ENCODE data around the gene NCAPG2.

NCAPG2 gene

DNA sequence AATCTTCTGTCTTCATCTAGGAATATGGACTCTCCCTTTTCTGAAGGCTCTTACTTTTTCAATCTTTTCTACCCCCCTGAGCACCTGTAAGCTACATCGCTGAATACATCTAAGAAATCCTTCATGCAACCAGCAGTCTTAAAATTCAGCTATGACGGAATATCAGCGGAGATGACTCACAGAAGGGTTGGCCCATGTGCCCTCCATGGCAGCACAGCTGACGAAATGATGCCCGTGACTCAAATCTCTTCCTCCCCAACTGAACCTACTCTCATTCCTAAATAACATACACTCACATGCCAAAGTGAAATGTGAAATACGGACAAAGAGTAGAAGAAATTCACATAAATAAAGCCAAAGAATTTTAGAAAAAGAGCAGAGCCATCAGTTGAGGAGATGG lies 30.3 kb upstream of the NCAPG2 start:
- DNase-seq (ENCODE audit: low read depth in 2 of 2), result no peak

- no peak for DNase-seq (ENCODE audit: low read depth in 2 of 2)
Measured at GRCh38 chr7:158733775-158734494, 29.3 kb upstream of the NCAPG2 start.

GRCh38 chr7:158733220-158733519 lies 28.6 kb upstream of the NCAPG2 start:
- no peak for DNase-seq (ENCODE audit: low read depth in 2 of 2)

GRCh38 chr7:158732494-158733219 lies 28.1 kb upstream of the NCAPG2 start:
- no peak for DNase-seq (ENCODE audit: low read depth in 2 of 2)

DNA sequence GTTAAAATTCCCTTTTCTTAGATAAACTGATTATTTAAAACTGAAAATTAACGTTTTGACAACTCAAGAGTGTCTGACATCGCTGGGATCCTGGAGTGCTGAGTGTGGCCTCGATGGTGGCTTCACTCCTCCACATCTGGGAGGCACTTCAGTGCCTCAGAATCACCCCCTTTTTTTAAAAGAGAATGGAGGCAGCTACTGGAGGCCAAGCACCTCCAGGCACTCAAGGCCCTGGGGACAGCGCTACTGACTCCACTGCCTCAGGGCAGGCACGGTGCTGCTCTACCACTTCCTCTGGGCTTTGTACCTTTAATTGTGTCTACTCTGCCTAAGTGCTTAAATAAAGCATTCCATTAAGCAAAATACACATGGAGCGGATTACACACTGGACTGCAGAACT lies 27.2 kb upstream of the NCAPG2 start:
- no peak for DNase-seq (ENCODE audit: low read depth in 2 of 2)

DNA sequence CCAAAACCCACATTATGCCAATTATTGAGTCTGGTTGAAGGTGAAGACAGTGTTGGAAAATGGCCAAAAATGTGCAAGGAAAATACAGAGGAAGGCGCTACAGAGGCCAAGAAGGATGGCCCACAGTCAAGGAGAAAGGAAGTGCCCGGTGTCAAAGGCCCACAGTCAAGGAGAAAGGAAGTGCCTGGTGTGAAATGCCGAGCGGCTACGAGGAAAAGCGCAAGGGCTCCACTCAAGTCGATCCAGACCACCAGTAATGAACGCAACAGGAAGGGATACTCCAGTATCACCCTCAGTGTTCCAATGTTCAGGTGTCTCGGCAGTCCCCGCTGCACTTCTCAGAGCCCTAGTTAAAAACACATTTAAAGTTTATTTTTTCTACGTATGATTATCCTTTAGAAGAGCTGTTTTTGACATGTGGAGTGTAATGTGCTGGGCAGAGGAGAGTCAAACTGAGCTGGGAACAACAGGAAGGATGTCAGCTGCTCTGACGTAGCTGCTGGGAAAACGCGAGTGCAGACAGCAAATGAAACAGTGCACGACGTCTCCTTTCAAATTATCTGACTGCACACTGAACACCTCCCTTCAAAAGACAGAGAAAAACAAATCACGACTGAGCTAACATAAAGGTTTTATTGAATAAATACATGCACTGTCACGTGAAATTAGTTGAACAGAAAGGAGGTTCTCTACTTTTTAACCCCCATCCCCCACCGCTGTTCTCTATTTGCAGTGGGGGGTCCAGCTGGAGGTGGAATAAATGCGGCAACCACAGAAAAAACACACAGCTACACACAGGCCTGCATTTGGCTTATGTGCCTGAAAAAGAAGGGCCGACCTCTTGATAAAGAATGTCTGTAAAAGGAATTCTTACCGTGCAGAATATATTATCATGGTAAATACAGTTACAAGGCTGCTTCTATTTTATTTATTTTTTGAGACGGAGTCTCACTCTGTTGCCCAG lies 26.1 kb upstream of the NCAPG2 start:
- no peak for DNase-seq (ENCODE audit: low read depth in 2 of 2)

DNA sequence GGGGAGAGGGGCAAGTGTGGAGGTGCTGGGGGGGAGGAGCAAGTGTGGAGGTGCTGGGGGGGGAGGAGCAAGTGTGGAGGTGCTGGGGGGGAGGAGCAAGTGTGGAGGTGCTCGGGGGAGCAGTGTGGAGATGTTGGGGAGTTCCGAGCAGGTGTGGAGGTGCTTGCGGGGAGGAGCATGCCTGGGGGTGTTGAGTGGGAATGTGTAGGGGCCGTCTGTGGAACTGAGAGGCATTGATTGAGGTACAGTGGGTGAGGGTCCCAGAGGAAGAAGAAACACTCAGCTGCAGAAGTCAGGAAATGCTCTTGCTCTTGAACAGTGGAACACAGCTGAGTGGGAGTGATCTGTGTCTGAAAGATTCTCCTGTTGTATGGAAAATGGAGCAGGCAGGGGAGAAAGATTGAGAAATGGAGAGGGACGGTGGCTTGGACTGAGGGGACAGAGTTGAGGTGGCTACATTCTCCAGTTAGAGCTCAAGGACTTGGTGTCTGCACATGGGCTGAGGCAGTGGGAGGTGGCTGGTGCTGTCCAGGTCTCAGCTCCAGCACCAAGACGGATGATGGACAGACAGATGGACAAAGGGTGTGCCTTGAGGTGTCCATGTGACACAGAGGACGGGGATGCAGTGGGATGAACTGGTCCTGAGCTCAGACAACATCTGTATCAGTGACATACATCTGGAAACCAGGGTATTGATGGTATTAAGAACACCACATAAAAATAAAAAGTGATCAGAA lies 25.2 kb upstream of the NCAPG2 start:
- no peak for DNase-seq (ENCODE audit: low read depth in 2 of 2)

DNA sequence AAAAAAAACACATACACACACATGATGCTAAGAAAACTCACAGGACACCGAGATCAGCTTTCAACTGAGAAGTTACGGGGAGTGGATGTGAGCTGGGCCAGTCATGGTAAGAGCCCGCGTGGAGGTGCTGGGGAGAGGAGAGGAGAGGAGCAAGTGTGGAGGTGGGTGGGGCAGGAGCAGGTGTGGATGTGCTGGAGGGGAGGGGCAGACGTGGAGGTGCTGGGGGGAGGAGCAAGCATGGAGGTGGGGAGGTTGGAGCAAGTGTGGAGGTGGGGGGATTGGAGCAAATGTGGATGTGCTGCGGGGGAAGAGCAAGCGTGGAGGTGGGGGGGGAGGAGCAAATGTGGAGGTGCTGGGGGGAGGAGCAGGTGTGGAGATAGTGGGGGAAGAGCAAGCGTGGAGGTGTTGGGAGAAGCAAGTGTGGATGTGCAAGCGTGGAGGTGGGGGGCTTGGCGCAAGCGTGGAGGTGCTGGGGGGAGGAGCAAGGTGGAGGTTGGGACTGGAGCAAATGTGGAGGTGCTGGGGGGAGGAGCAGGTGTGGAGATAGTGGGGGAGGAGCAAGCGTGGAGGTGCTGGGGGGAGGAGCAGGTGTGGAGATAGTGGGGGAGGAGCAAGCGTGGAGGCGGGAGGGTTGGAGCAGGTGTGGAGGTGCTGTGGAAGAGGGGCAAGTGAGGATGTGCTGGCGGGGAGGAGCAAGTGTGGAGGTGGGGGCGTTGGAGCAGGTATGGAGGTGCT lies 24.5 kb upstream of the NCAPG2 start:
- no peak for DNase-seq (ENCODE audit: low read depth in 2 of 2)

DNA sequence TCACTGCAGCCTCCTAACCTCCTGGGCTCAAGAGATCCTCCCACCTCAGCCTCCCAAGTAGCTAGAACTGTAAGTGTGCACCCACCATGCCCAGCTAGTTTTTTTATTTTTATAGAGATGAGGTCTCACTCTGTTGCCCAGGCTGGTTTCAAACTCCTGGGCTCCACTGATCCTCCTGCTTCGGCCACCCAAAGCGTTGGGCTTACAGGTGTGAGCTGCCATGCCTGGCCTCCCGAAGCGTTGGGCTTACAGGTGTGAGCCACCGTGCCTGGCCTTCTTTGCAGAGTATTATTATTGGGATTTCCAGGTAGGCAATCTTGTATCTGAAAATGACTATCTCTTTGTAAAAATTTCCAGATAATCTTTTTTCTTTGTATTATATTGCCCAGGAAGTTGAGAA lies 23.1 kb upstream of the NCAPG2 start:
- no peak for DNase-seq (ENCODE audit: low read depth in 2 of 2)

GRCh38 chr7:158726277-158726807 lies 21.7 kb upstream of the NCAPG2 start:
- DNase-seq (ENCODE audit: low read depth in 2 of 2), result no peak

GRCh38 chr7:158725506-158725800 lies 20.8 kb upstream of the NCAPG2 start:
- no peak for DNase-seq (ENCODE audit: low read depth in 2 of 2)

DNA sequence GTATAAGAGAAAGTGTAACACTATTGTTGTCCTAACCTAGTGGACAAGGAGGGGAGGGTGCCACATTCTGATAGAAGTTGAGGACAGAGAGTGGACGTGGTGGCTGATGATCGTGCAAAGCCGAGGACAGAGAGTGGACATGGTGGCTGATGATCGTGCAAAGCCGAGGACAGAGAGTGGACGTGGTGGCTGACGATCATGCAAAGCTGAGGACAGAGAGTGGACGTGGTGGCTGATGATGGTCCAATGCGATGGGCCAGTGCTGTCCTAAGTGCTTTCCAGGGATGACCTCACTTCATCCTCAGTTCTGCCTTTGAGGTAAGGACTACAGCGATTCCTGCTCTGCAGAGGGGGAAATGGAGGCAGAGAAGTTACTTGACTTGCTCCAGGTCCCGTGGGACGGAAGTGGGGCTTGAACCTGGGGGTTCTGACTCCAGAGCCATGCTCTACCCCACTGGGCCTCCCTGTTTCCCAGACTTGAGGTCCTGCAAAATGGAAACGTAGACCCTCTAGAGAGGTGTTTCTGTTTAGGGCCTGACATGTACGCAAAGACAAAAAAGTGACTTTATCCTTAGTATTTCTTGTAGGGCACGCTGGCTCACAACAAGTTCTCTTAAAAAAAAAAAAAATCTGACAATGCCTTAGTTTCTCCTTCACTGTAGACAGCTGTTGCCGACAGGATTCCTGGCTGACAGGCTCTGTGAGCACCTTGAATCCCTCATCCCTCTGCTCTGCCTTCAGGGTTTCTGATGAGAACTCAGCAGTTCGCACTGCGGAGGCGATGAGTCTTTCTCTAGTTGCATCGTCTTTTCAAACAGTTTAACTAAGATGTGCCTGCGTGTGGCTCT lies 20.3 kb upstream of the NCAPG2 start:
- DNase-seq (ENCODE audit: low read depth in 2 of 2), result no peak

- DNase-seq (ENCODE audit: low read depth in 2 of 2), result no peak
Measured at GRCh38 chr7:158723714-158724385, 19.2 kb upstream of the NCAPG2 start.

DNA sequence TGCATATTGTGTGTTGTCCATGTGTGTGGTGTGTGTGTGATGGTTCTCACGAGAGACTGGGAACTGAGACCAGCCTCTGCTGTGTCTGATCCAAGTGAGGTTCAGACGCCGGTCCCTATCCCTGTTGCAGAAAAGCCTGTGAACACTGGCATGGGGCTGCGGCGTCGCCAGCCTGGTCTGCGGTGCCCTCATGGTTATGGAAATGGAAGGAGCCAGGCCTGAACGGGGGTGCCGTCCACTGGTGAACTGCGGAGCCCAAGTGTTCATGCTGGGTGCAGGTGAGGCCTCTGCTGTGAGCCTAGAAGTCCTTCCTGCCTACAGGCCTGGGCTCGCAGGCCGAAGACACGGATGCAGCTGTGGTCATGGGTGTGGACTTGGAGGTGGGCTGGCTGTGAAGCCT lies 18.7 kb upstream of the NCAPG2 start:
- DNase-seq (ENCODE audit: low read depth in 2 of 2), result no peak

DNA sequence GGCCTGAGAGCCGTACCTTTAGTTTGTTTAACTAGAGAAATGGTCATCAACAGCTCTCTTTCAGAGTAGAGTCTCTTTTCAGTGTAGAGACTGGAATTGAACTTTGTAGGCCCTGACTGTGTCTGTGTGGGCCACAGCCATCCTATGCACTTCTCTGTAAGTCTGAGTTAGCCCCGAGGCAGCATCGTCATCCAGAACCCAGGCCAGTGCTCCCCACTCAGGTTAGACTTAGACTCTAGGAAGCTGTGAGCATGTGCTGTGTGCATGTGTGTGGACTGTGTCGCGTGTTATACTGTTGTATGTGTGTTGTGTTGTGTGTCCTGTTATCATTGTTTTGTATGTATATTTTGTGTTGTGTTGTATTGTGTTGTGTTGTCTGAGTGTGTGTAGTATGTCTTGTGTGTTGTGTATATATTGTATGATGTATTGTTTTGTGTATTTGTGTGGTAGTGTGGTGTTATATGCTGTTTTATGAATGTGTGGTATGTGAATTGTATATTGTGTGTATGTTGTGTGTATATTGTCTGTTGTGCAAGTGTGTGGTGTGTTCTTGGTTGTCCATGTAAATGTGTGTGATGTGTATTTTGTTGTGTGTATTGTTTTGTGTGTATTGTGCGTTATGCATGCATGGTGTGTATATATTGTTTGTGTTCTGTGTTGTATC lies 18.1 kb upstream of the NCAPG2 start:
- no peak for DNase-seq (ENCODE audit: low read depth in 2 of 2)

GRCh38 chr7:158720112-158720511 lies 15.5 kb upstream of the NCAPG2 start:
- no peak for DNase-seq (ENCODE audit: low read depth in 2 of 2)

GRCh38 chr7:158716802-158717201 lies 12.2 kb upstream of the NCAPG2 start:
- DNase-seq (ENCODE audit: low read depth in 2 of 2), result no peak

DNA sequence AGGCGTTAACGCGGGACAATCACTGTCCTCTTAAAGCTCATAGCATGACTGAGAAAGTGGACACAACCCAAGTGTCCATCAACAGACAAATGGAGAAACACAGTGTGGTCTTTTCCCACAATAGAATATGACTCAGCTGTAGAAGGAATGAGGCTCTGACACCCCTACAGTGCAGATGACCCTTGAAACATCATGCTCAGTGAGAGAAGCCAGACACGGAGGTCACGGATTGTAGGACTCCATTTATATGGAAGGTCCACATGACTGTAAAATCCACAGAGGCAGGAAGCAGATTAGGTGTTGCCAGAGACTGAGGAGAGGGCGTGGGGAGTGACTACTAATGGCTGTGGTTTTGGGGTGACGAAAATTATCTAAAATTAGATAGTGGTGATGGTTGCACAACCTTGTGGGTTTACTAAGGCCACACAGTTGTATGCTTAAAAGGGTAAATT lies 6.1 kb upstream of the NCAPG2 start:
- no peak for DNase-seq (ENCODE audit: low read depth in 2 of 2)

DNA sequence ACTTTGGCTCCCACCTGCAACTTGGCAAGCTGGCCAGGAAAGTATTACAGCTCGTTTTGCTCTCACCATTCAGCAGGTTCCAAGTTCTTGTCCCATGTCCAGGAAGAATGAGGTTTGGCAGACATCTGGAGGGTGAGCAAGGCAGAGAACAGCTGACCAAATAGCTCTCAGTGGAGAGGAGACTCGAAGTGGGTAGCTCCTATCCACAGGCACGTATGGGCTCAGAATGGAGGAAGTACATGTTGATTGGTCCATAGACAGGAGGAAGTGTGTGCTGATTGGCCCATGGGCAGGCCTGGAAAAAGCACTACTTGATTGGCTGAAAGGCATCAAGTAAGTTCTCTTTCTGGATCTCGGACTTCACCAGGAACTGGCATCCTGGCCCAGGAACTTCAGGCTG lies 3.0 kb upstream of the NCAPG2 start:
- no peak for DNase-seq (ENCODE audit: low read depth in 2 of 2)

Data from stimulated activated CD8-positive, alpha-beta memory T cell treated with anti-CD3 and anti-CD28 coated beads, Interleukin-7, amount 100 ng/mL, for 1 hour (primary cell).